Mammary epithelial cell (primary cell): ENCODE results near the gene SRM.

Experiments used
- CTCF ChIP-seq, 2 donors: IDR thresholded peaks in 1 of 2; conservative IDR thresholded peaks in 1 of 2; 2 replicates each; pipeline ENCODE4 v1.5.1; 2011 to 2012; ENCODE audit warnings: inconsistent platforms in 2 of 2, low read length in 2 of 2, mild to moderate bottlenecking in 2 of 2, control low read depth in 1 of 2, low read depth in 1 of 2; ENCODE audit not compliant: insufficient read depth in 1 of 2; ENCODE audit errors: extremely low read depth in 1 of 2
- EZH2 ChIP-seq: IDR thresholded peaks from 2 replicates; pipeline ENCODE4 v1.6.1; 2012; ENCODE audit warnings: low read length, inconsistent platforms, borderline replicate concordance

- TF ChIP-seq CTCF (conservative IDR thresholded peaks at IDR 0.05 in 1 of 2, IDR thresholded peaks at IDR 0.05 in 1 of 2; ENCODE audit: extremely low read depth in 1 of 2, insufficient read depth in 1 of 2, low read depth in 1 of 2, low read length in 2 of 2) (no peak), EZH2 (no peak)
Observed at GRCh38 chr1:11059155-11059967, 457 bp downstream of the SRM start.
